Panc1 (cell line): ENCODE measurements around the gene SAMD11. TPM values are rescaled to one million over a fixed set of nuclear protein-coding genes. Genes with fewer than 3 reads are reported as not detected.

Source experiments
- ATAC-seq: fragments of 200-7000 bp; cut with Tn5 transposase; 2 replicates; pipeline ENCODE4 v1.9.1; 2020; ENCODE audit warnings: mild to moderate bottlenecking, moderate library complexity
- BruUV-seq: library from RNA; stranded (reverse); fragments of 400-500 nt; replicated peaks from 2 replicates; lab custom pipeline; 2021; lab: Mats Ljungman, UMichigan
- CTCF ChIA-PET: fragments of 300-600 bp; sonication (Branson Sonifier 250); formaldehyde crosslinking; loops from one replicate; lab custom pipeline; 2022; ENCODE audit warnings: antibody characterized with exemption; lab: Charles Lee
- POLR2A ChIA-PET: fragments of 300-600 bp; sonication (Branson Sonifier 250); formaldehyde crosslinking; loops from one replicate; lab custom pipeline; 2022; ENCODE audit warnings: antibody characterized with exemption; lab: Charles Lee
- DNase-seq: peaks from one replicate; pipeline ENCODE4 v3.0.0-alpha.2; 2010; ENCODE audit warnings: low read depth, low spot score
- H3K27ac ChIP-seq: 2 replicates; pipeline ENCODE4 v1.5.1; 2011; ENCODE audit warnings: mild to moderate bottlenecking, low read length, inconsistent platforms
- H3K27me3 ChIP-seq: fragments of 200-500 bp; sonication (Bioruptor generic); 2 replicates; pipeline ENCODE4 v1.6.0; 2014; ENCODE audit warnings: low read length, inconsistent platforms; ENCODE audit not compliant: control insufficient read depth, insufficient read depth
- H3K36me3 ChIP-seq: fragments of 200-500 bp; sonication (Bioruptor generic); 2 replicates; pipeline ENCODE4 v1.5.1; 2014; ENCODE audit warnings: inconsistent platforms, mild to moderate bottlenecking, low read length, moderate library complexity; ENCODE audit not compliant: control insufficient read depth, insufficient read depth
- H3K4me1 ChIP-seq: 2 replicates; pipeline ENCODE4 v1.5.1; 2011; ENCODE audit warnings: inconsistent platforms, mild to moderate bottlenecking, low read length, moderate library complexity; ENCODE audit not compliant: control insufficient read depth, insufficient read depth
- H3K4me3 ChIP-seq, 2 experiments: 2 replicates each; pipeline ENCODE4 v1.5.1; 2011 to 2012; ENCODE audit warnings: low read depth in 2 of 2, low read length in 2 of 2, mild to moderate bottlenecking in 2 of 2, inconsistent platforms in 1 of 2, moderate library complexity in 1 of 2
- H3K9me3 ChIP-seq: fragments of 200-500 bp; sonication (Bioruptor generic); 2 replicates; pipeline ENCODE4 v1.5.1; 2014; ENCODE audit warnings: low read depth, mild to moderate bottlenecking, inconsistent platforms, low read length, moderate library complexity; ENCODE audit not compliant: control insufficient read depth, insufficient read depth
- CTCF ChIP-seq: fragments of 450-650 bp; IDR thresholded peaks from 2 replicates; pipeline ENCODE4 v1.5.1; 2017; ENCODE audit warnings: mild to moderate bottlenecking
- POLR2AphosphoS5 ChIP-seq: IDR thresholded peaks from 2 replicates; pipeline ENCODE4 v1.6.1; 2012; ENCODE audit warnings: mild to moderate bottlenecking, low read depth, low read length, moderate library complexity
- SIN3A ChIP-seq: IDR thresholded peaks from 2 replicates; pipeline ENCODE4 v1.6.1; 2012; ENCODE audit warnings: low read depth, mild to moderate bottlenecking, low read length, moderate library complexity, borderline replicate concordance; ENCODE audit not compliant: insufficient read depth
- TCF7L2 ChIP-seq: IDR thresholded peaks from 2 replicates; pipeline ENCODE4 v1.6.1; 2011; ENCODE audit warnings: mild to moderate bottlenecking, low read depth, low read length, inconsistent platforms
- in situ Hi-C: cut with HindIII; loops from 2 replicates; pipeline ENCODE4 v1.10.0; 2016; ENCODE audit warnings: low sequenced_read_pairs, low pct_unique_long_range_greater_than_20kb
- intact Hi-C: fragments of 100-400 bp; cut with micrococcal nuclease; formaldehyde crosslinking; loops from one replicate; pipeline ENCODE4 v1.10.0; 2022; ENCODE audit not compliant: unreplicated experiment
- total RNA-seq: library from RNA; stranded (reverse); gene quantifications from one replicate; pipeline ENCODE4 v1.2.1, GENCODE V29; 2021; ENCODE audit not compliant: unreplicated experiment
- TF ChIP-seq, protein P1 (sequence below), 2 experiments: IDR thresholded peaks; 2 replicates each; pipeline ENCODE4 v1.6.1; 2011 to 2012; ENCODE audit warnings: low read depth in 2 of 2, control low read depth in 1 of 2, low read length in 1 of 2, mild to moderate bottlenecking in 1 of 2, moderate library complexity in 1 of 2; ENCODE audit not compliant: insufficient read depth in 1 of 2

The SAMD11 gene
- total RNA-seq, 1 experiment from 2014 or later, result 51.8 TPM

GRCh38 chr1:965526-966134, 41.9 kb downstream of the SAMD11 start:
- BruUV-seq, result no TSS peak
- H3K27ac ChIP-seq, result peak overlapping the region; percentile 84

DNA sequence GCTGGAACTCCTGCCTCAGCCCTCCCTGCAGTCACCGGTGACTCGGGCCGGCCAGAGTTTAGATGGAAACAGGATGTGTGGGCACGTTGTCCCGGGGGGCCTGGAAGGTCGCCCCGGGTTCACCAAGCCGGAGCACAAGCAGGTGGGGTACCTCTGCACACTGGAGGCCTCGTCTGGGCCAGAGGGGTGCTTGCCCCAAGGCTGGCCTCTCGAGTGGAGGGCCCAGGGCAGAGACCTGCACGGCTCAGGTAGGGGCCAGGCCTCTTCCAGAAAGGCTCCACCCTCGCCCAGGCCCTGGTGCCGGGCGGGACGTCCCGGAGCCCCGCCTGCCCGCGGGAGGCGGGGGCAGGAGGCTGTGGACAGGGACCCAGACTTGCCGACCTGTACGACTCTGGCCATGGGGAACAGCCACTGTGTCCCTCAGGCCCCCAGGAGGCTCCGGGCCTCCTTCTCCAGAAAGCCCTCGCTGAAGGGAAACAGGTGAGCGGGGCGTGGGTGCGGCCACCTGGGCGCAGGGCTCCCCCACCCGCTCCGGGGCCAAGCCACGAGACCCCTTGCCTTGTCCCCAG, 42.5 kb downstream of the SAMD11 start, which contains the start of gene PLEKHN1:
PLEKHN1 (plus strand) TSS at position 348 of the 569 bp plus-strand sequence; CDS start at position 398, 50 bp downstream.
- Histone ChIP-seq H3K4me3 (peak within 1 kb of the TSS; percentile 59 to 68), H3K27ac (peak within 1 kb of the TSS; percentile 84), H3K4me1 (peaks cover 13% of the 10 kb centered on the region), H3K27me3 (no peaks in the 10 kb centered on the region), H3K36me3 (no peaks in the 10 kb centered on the region), H3K9me3 (no peaks in the 10 kb centered on the region)
- intact Hi-C loops, result no loop called here
- DNase-seq (no peak), ATAC-seq (peak; percentile 91)
- TF ChIP-seq SIN3A, result no peak
- peak; percentile 60; the same call in 1 of the 2 replicates for TF ChIP-seq POLR2AphosphoS5
- POLR2A ChIA-PET, result interaction anchor here (0.7 kb wide), 1 partner anchor 1258 kb away, joined by 7 read pairs; no protein-coding TSS in a partner anchor
- CTCF ChIA-PET, result no interaction called here
- in situ Hi-C loops, result no loop called here
- BruUV-seq, result no TSS peak

More at GRCh38 chr1:965526-966134, 41.9 kb downstream of the SAMD11 start:
- peaks cover 13% of the 10 kb centered on the region for H3K4me1 ChIP-seq
- DNase-seq, result no peak
- peak overlapping the region; percentile 59 to 68; a peak in 3 of 4 replicates for H3K4me3 ChIP-seq
- no peaks in the 10 kb centered on the region for H3K36me3 ChIP-seq
- ATAC-seq, result peak; percentile 22
- no peaks in the 10 kb centered on the region for H3K27me3 ChIP-seq
- in situ Hi-C loops (no loop called here), intact Hi-C loops (no loop called here)
- TF ChIP-seq POLR2AphosphoS5 (no peak), TCF7L2 (no peak), SIN3A (no peak), CTCF (no peak)
- TF ChIP-seq, protein P1, sequence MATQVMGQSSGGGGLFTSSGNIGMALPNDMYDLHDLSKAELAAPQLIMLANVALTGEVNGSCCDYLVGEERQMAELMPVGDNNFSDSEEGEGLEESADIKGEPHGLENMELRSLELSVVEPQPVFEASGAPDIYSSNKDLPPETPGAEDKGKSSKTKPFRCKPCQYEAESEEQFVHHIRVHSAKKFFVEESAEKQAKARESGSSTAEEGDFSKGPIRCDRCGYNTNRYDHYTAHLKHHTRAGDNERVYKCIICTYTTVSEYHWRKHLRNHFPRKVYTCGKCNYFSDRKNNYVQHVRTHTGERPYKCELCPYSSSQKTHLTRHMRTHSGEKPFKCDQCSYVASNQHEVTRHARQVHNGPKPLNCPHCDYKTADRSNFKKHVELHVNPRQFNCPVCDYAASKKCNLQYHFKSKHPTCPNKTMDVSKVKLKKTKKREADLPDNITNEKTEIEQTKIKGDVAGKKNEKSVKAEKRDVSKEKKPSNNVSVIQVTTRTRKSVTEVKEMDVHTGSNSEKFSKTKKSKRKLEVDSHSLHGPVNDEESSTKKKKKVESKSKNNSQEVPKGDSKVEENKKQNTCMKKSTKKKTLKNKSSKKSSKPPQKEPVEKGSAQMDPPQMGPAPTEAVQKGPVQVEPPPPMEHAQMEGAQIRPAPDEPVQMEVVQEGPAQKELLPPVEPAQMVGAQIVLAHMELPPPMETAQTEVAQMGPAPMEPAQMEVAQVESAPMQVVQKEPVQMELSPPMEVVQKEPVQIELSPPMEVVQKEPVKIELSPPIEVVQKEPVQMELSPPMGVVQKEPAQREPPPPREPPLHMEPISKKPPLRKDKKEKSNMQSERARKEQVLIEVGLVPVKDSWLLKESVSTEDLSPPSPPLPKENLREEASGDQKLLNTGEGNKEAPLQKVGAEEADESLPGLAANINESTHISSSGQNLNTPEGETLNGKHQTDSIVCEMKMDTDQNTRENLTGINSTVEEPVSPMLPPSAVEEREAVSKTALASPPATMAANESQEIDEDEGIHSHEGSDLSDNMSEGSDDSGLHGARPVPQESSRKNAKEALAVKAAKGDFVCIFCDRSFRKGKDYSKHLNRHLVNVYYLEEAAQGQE (IDR thresholded peaks at IDR 0.05; ENCODE audit: insufficient read depth in 1 of 2, low read depth in 2 of 2, low read length in 1 of 2), result no peak
- ChIA-PET CTCF (no interaction called here), POLR2A (no interaction called here)
- H3K9me3 ChIP-seq, result no peaks in the 10 kb centered on the region
